EL (cell line): ENCODE data around the gene SMAD2.
"Not testable (repeated sequence)": the region's sequence is repeated elsewhere in the genome, so short reads cannot be mapped to it uniquely, and the experiment has no call there.

Source experiments
- DNase-seq: peaks from one replicate; pipeline ENCODE4 v3.0.0-alpha.2; 2016

Gene SMAD2

DNA sequence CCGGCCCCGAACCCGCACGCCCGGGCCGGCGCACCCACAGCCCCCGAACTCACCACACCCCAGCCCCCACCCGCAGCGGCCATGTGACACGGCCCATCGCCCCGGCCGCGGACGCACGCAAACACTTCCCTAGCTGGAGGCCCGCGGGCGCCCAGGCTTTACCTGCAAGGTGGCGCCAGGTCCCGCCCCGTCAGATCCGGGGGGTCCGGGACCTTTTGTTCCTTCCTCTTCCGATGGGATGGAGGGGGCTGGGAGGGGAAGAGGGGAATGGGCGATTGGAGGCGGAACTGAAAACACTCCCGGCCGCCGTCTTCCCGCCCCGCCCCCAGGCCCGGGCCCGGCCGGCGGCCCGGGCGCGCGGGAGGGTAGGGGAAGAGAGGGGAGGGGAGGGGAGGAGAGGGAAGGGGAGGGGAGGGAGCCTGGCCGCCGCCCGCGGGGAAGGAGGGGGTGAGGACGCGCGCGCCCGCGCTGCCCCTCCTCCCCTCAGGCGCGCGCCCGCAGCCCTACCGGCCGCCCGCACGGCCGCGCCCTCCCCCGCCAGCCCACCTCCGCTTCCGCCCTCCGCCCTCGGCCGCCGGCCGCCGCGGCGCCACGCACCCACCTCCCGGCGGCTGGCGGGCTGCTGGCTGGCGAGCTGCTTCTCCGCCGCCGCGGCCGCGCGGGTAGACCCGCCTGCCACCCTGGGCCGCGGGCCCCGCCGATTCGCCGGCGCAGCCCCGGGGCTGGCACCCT lies at the start of gene SMAD2:
Gene SMAD2 (minus strand): TSS at position 461 of the 732 bp plus-strand sequence. CDS start 33,903 bp downstream, outside the sequence.
- DNase-seq, result peak; percentile 66

DNA sequence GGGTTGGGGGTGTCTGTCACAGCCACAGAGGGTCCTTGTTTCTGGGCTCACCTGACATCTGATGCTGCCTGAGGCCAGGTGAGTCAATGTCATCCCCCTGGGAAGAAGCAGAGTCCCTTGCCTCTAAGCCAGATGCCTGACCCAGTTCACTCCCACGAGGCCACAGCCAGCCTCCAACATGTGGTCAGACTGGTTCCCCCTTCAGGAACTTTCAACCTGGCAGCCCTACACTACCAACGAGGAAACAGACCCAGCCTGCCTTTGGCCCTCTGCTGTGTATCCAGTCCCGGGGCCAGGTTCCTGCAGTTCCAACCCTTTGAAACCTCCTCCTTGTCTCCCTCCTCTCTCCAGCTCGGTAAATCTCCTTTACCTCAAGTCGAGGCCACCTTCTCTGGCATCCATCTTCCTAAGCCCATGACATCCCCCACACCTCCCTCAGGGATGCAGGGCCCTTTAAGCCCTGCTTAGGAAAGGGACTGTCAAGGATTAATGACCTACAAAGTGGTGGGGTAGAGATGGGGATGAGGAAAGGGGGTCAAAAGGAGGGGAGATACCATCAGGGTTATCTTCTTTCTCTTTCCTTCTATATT lies 49.2 kb upstream of the SMAD2 start:
- no peak for DNase-seq

DNA sequence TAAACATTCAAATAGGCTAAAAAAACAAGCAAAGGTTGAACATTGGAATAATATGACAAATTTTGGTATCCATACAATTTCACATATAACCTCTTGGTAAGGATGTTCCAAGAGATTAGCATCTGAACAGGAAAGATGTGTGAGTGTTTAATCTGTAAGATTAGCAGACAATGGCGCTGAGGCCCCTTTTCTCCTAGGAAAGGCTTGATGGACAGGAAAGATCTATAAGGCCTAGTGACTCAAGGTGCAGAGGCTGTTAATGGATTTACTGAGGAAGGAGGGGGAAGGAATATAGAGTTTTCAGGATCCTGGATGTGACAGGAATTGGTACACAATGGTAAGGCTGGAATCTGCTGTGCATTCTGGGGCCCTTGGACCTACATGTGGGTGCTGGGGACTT lies 48.1 kb upstream of the SMAD2 start:
- DNase-seq, result no peak

DNA sequence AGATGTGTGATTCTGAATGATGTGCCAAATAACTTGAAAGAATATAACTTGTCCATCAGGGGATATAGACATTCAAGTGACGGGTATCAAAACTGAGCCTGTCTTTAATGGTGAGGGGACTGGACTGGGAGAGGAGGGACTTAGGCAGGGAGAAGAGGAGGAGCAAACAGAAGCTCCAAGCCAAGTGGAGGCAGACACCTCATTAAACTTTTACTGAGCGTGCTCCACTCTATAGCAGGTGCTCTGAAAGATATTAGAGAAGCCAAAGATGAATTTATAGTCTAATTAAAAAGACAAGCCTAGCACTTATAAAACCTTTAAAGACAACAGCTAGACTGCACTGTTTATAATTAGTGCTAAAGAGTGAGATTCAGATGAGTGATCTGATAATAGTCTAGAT lies 47.7 kb upstream of the SMAD2 start:
- DNase-seq, result no peak

DNA sequence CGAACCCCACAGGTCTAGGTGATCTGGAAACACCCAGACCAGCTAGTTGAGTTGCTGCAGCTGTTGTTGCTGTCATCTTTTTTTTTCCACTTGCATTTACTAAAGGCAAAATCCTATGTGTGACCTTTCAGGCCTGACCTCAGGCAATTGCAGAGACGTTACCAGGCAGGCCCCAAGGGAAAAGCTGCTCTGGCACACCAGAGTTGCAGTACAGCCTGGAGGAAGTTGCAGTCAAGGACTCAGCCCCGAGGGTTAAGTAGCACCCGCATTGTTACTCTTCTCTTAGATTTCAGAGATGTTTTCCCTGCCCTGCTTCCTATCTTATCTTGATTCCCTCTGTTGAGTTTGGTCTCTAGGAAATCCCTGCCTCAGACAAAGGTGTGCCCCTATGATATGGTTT lies 45.2 kb upstream of the SMAD2 start:
- DNase-seq, result no peak

DNA sequence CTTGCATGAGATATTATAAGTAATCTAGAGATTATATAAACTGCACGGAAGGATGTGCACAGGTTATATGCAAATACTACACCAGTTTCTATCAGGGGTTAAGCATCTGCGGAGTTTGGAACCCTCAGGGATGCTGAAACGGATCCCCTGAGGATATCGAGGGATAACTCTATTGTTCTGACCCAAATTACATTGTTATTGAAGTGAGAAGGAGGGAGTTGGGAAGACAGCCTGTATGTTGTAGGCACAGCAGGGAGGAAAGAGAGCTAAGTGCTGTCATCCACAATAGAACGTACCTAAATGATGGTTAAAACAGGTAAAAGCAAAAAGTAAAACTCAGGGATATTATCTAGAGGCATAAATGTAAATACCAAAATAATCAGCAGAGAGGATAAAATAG lies 44.6 kb upstream of the SMAD2 start:
- DNase-seq, result no peak

DNA sequence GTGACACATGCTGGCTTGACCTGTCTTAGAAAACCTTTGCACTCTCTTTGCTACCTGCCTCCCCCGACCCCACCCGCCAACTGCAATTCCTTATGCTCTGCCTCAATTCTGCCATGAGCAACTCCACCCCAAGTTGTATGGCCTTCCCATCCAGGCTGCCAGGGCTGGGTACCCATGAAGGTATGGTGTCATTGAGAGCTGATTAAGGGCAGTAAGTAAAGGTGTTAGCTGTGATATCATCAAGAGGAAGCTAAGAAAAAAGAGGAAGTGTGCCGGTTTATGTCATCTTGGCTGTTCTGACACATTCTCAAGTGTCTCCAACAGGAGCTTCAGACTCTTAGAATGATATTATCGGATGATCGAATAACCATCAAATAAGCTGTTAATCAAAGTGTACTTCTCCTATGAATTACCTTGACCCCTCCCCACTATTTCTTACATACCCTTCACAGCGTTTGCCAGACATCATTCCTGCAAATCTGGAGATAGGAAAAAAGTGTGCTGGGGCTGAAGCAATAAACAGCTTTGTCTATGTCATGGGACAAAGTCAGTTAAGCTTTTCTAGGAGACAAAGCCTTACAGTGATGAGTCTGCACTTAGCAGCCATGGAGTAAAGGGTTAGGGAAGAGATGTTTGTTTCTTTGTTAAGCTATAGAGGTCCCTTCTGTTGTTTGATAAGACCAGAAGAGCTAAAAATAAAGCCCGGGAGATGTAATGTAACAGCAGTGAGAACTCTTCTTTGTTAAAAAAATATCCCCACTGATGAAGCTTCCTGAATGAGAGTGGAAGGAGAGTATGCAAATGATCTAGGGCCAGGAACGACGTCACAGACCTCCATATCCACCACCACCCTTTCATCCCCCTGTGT lies 40.4 kb upstream of the SMAD2 start:
- no peak for DNase-seq

DNA sequence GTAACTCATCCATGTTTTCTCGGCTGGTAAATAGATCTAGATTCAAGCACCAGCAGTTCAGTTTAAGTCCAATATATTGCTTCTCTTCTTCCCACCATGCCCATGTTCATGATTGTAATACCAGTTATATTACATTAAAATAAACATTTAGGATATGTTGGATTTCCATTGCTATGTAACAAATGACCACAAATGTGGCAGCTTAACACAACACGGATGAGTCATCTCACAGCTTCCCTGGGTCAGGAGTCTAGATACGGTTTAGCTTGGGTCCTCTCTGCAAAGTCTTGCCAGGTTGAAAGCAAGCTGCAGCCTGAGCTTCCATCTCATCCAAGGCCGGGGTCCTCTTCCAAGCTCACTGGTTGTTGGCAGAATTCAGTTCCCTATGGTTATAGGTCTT lies 39.4 kb upstream of the SMAD2 start:
- peak; percentile 65 for DNase-seq

DNA sequence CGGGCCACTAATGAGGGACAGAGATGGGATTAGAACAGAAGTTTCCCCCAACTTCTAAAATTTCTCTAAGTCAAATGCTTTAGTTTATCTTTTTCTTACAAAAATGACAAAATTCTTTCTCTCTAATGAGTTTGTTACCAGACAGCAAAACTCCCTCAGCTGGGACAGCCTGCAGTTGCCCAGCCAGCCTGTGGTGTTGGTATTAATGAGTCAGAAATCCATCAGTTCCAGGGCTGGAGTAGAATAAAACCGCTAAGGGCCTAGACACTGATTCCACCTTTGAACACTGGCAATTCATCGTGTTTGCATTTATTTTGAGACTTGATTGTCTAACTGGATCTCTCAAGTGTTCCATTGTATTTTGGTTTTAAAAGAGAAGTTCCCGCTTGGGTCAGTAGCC lies 38.3 kb upstream of the SMAD2 start:
- peak; percentile 55 for DNase-seq

DNA sequence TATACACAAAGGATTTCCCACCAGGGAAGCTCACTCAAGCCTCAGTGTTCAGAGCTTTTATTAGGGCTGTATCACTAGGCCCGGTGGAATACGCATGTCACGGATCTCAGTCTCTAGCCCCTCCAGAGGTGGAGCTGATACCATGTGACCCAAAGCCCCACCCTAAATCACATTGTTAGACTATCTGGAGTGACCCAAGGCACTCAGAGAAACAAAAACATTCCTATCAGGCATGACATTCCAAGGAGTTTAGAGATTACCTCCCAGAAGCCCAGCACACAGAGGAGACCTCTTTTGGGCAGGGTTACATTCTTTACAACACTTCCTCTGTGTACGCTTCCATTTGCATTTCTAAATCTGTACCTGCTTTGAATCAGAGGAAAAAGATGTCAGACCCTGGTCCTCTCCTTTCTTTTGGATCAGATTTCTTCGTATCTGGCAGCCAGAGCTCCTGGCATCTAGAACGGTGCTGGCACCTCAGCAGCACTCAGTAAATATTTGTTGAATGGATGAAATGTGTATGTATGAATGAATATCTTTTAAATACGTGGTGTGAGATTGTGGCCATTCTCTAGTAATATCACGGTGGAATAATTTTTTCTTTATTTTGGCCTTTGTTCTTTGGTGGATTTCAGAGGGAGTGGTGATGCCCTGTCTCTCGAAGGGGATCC lies 37.7 kb upstream of the SMAD2 start:
- peak; percentile 80 for DNase-seq

DNA sequence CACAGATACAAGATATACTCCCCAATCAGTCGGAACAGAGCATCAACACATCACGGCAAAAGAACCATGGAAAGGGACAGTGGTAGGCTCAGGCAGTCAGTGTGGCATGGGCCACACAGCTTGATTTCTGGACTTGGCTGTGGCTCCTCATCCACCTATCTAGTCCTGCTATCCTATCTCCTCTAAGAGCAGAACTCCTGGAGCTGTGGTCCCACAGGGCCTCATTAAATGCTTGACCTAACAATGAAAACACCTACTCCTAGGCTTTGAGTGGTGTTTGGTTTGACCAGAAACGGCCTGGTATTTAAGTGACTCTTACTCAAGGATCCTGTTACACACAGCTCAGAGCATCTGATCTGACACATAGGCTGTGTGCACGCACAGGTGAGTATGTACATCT lies 33.6 kb upstream of the SMAD2 start:
- no peak for DNase-seq

DNA sequence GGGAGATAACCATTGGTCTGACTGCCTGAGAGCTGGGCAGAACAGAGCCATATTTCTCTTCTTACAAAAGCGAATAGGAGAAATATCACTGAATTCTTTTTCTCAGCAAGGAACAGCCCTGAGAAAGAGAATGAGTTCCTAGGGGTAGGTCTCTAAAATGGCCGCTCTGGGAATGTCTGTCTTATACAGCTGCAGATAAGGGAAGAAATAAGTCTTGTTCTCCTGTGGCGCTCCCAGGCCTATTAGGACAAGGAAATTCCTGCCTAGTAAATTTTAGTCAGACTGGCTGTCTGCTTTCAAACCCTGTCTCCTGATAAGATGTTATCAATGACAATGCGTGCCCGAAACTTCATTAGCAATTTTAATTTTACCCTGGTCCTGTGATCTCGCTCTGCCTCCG lies 30.5 kb upstream of the SMAD2 start:
- not testable (repeated sequence) for DNase-seq

DNA sequence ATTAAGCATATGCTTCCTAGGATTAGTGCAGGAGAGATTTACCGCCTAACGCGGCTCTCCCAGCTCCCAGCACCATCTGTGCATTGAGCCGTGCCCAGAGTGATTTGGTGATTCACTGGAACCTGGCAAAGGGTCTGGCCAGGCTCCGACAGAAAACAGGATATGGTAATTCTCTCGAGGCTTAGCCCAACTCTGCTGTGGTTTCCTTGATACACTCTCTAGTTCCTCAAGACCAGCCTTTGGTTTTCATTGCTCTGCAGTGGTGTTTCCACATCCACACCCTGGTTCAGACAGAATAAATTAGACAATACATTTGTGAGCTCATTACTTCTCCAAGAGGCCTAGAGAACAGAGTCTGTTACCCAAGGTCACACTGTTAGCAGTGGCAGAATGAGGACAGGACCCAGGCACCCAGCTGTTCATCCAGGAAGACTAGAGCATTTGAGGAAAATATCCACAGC lies 23.0 kb upstream of the SMAD2 start:
- peak; percentile 70 for DNase-seq

DNA sequence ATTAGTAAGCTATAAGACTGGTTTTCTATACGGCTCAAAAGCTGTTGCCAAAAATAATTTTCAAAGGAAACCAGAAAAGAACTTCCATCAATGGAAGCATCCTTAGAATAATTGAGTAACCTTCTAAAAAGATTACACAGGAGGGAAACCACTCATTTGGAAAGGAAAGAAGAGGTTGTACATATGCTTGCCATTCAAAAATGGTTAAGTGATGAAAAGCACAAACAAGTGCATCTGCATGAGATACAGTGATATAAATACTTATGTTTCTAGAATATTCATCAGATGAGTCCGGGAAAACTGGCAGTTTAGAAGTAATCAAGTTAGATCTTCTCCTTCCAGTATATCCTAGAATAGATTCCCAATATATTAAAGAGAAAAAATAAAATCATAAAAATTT lies 20.1 kb upstream of the SMAD2 start:
- no peak for DNase-seq

DNA sequence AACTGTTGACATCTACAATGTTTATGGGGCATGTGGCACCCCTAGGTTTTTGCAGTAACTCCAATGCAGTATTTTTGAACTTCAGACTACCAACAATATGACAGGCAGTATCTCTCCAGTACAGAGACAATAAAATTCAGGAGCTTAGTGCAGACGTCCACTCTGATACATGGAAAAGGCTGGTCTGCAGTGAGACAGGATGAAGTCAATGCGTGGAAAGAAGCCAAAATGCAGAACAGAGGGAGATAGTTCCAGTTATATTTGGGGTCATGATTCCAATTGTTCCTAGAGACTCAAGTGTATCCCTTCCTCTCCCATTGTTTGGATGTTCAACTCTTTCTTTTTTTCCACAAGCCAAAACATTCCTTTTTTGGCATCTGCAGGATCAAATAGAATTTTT lies 18.7 kb upstream of the SMAD2 start:
- DNase-seq, result no peak

DNA sequence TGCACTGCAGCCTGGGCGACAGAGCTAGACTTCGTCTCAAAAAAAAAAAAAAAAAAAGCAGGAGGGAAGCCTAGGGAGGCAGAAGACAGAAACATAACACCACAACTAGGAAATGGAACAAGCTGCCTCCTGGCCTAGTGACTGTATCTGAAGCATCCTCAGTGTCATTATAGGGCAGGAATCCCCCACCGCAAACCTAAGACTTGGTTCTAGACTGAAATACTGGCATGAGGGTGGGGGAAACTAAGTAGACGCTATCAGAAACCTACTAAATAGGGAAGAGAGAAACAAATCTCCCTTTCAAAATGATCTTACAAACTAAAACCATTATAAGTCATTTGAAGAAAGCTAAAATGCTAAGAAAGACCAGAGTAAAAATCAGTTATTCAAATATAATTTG lies 16.4 kb upstream of the SMAD2 start:
- DNase-seq, result no peak

DNA sequence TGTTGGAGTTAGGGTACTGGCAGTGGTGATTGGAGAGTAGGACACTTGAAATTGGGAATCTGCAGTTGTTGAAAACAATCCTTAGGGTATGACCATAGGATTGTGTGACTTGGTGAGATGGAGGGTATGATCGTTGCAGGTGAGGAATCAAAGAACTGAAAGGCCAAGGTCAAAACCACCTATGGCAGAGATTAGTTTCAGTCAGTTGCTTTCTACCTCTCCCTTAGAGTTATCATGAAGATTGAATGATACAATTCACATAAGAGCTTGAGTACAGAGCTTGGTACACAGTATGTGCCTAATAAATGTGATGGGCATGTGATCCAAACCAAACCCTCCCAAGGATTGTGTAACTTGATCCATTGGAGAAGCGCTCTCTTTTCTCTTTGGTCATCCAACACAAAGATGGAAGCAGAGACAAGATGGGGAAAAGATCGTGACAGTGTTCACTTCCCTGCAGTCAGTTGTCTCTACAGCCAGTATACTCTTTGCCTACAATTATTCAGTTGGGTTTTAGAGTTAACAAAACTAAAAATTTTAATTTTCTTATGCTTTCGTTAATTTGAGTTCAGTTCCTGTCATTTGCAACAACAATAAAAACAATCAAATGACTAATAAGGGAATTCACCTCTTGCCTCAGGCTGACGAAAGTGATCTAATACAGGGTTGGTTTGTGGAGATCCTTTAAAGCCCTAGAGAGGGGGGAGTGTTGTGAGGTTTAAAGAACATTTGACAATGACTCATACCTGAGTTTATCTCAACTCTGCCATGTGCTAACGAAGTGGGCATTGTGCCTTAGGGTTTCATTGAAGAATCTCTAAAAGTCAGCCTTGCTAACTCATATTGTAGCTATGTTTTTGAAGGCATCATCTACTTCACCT lies 14.8 kb upstream of the SMAD2 start:
- peak; percentile 89 for DNase-seq

DNA sequence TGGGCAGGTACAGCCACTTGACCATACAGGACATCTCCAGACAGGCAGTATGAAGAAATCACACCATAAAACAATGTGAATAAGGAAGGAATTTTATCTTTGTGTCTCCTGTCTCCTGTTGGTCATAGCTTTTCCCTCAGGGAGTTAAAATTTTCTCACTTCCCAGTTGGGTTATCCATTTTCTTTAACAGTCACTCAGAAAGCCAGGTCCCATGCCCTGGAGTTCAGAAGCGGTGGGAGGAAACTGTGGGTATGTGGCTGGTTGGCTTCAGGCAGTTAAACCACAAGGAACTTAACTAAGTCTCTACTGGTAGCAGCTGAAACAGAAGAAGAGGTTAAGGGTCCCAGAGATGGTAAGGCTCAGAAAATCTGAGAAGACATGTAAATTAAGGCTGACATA lies 6.5 kb upstream of the SMAD2 start:
- DNase-seq, result no peak

DNA sequence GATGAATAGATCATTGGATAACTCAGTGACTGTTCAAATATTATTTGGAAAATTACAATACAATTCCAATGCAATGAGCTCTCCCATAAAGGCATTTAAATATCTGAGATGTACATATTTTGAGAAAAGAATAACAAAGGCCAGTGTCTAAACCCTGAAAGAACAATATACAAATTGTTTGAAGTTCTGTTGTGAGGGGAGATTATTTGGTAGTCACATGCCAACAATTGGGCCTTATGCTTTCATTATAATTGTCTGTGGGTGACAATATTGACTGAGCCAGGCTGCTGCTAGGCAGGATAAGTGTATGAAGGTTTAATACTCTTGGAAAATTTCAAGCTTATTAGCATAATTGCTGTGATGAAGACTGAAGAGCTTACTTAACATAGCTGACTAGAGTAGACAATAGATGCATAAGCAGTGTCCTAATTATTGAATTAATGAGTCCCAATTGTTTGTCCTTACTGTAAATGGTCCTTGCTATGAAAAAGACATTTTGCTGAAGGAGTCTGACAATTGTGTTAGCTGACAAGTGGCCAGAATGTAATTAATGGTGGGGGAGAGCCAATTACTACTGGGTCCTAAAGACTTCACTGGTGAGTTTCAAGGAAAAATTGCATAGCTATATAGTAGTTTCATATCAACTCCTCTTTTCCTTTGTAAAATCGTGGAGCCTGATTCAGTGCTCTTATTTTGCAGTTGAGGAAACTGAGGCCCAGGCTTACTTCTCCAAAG lies 5.0 kb upstream of the SMAD2 start:
- DNase-seq, result no peak

DNA sequence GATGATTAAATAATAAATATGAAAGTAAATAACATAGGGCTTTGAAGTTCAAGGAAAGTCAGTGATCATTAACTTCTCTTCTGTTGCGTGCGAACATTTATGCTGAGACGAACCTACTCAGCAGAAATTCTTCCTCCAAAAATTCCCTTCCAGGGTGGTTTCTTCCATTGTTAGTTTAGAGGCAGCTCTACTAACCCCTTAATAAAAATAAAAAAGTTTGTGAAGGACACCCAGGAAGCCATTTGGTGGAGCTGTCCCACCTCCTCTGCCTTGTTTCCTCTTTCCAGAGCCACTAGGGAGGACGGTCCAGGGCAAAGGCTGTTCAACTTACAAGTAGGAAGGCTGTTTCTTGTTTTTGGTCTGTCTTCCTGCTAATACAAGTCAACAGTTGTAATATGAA lies 2.1 kb upstream of the SMAD2 start:
- DNase-seq, result no peak

DNA sequence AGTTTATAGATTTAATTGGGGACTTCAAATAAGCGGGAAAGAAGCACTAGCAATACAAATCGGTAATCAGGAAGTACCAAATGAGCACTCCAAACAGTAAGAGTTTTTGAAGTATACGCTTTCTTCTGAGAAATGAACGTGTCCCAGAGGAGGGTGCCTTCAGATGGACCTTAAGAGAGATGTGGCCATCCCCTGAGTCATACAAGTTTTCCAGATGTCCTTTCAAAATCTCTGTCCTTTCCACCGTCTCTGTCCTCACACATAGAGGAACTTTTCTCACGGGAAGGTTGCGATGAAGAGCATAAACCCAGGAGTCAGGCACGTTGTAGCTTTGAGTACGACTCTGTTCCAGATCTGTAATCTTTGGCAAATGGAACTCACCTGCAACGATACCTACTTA lies 1.7 kb upstream of the SMAD2 start:
- DNase-seq, result no peak

DNA sequence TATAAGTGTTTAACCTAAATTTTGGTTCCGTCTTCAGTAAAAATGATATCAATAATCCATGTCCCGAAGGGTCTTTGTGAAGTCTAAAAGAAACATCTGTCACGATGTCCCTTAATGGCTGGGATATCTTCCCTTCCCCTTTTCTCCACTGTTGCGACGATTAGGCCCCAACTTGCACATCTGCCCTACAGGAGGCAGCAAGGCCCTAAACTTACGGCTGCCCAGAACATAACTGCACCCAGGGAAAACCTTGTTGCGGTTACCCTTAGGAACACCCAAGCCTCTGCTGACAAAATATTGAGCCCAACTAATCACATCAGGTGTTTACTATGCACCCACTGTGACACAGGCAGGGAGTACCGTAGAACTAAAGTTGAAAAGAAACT lies 1.3 kb upstream of the SMAD2 start:
- peak; percentile 16 for DNase-seq
